IMR-90 (cell line): ENCODE data around the gene HAP1. TPM values are rescaled to one million over a fixed set of nuclear protein-coding genes. Genes with fewer than 3 reads are reported as not detected.

Experiments
- ATAC-seq: fragments of 200-7000 bp; cut with Tn5 transposase; 2 replicates; pipeline ENCODE4 v1.9.1; 2020; ENCODE audit warnings: low read depth, mild to moderate bottlenecking, moderate library complexity
- BruUV-seq: library from RNA; stranded (reverse); fragments of 400-500 nt; replicated peaks from 2 replicates; lab custom pipeline; 2021; lab: Mats Ljungman, UMichigan
- CTCF ChIA-PET: fragments of 300-600 bp; formaldehyde crosslinking; extraction: SDS; loops from one replicate; lab custom pipeline; 2021; ENCODE audit warnings: antibody characterized with exemption; lab: Yijun Ruan, JAX
- POLR2A ChIA-PET: fragments of 300-600 bp; sonication (Branson Sonifier 250); formaldehyde crosslinking; loops from one replicate; lab custom pipeline; 2022; ENCODE audit warnings: antibody characterized with exemption; ENCODE audit not compliant: unreplicated experiment; lab: Charles Lee
- DNase-seq: peaks from one replicate; pipeline ENCODE4 v3.0.0; 2013
- H2AFZ ChIP-seq: replicated peaks from 2 replicates; pipeline ENCODE3; 2013; ENCODE audit warnings: low read length, mild to moderate bottlenecking; ENCODE audit not compliant: poor library complexity
- H2AK5ac ChIP-seq: 2 replicates; pipeline ENCODE4 v1.6.1; 2013; ENCODE audit warnings: low read depth, low read length, inconsistent platforms
- H2AK9ac ChIP-seq: replicated peaks from 2 replicates; pipeline ENCODE3; 2013; ENCODE audit warnings: mild to moderate bottlenecking, low read depth, low read length, moderate library complexity; ENCODE audit not compliant: poor library complexity
- H2BK120ac ChIP-seq: 2 replicates; pipeline ENCODE4 v1.6.1; 2013; ENCODE audit warnings: low read depth, low read length, inconsistent platforms
- H2BK15ac ChIP-seq: 3 replicates; pipeline ENCODE4 v1.6.1; 2013; ENCODE audit warnings: low read depth, low read length, inconsistent platforms
- H2BK20ac ChIP-seq: 2 replicates; pipeline ENCODE4 v1.6.1; 2013; ENCODE audit warnings: low read depth, mild to moderate bottlenecking, inconsistent platforms, low read length, moderate library complexity
- H2BK5ac ChIP-seq: 2 replicates; pipeline ENCODE4 v1.6.1; 2013; ENCODE audit warnings: mild to moderate bottlenecking, low read depth, low read length, inconsistent platforms; ENCODE audit not compliant: poor library complexity, severe bottlenecking
- H3K14ac ChIP-seq: replicated peaks from 2 replicates; pipeline ENCODE4 v1.6.1; 2013; ENCODE audit warnings: low read depth, low read length, inconsistent platforms
- H3K18ac ChIP-seq: 2 replicates; pipeline ENCODE4 v1.6.1; 2013; ENCODE audit warnings: low read depth, low read length, control low read depth
- H3K23ac ChIP-seq: 2 replicates; pipeline ENCODE4 v1.6.1; 2013; ENCODE audit warnings: low read depth, low read length, inconsistent platforms
- H3K27ac ChIP-seq: 2 replicates; pipeline ENCODE4 v1.5.1; 2013; ENCODE audit warnings: mild to moderate bottlenecking, control low read depth, low read length; ENCODE audit not compliant: insufficient read depth
- H3K27me3 ChIP-seq: 2 replicates; pipeline ENCODE4 v1.6.1; 2013; ENCODE audit warnings: low read length; ENCODE audit not compliant: control insufficient read depth, insufficient read depth
- H3K36me3 ChIP-seq: 2 replicates; pipeline ENCODE4 v1.6.1; 2013; ENCODE audit warnings: low read length, mixed read lengths; ENCODE audit not compliant: control insufficient read depth, insufficient read depth
- H3K4ac ChIP-seq: 2 replicates; pipeline ENCODE4 v1.6.1; 2013; ENCODE audit warnings: low read depth, low read length, inconsistent platforms
- H3K4me1 ChIP-seq: 2 replicates; pipeline ENCODE4 v1.6.1; 2013; ENCODE audit warnings: low read length, mixed read lengths; ENCODE audit not compliant: control insufficient read depth, insufficient read depth
- H3K4me2 ChIP-seq: 2 replicates; pipeline ENCODE4 v1.6.1; 2013; ENCODE audit warnings: low read depth, mild to moderate bottlenecking, control low read depth, low read length, moderate library complexity
- H3K4me3 ChIP-seq: 2 replicates; pipeline ENCODE4 v1.5.1; 2013; ENCODE audit warnings: low read depth, mild to moderate bottlenecking, control low read depth, low read length, moderate library complexity; ENCODE audit not compliant: insufficient read depth
- H3K56ac ChIP-seq: 2 replicates; pipeline ENCODE4 v1.6.1; 2013; ENCODE audit warnings: low read length, inconsistent platforms; ENCODE audit not compliant: insufficient read depth; ENCODE audit errors: extremely low read depth
- H3K79me1 ChIP-seq, 2 experiments: 2 replicates each; pipeline ENCODE4 v1.6.1; 2013; ENCODE audit warnings: low read length in 2 of 2, inconsistent platforms in 1 of 2, low read depth in 1 of 2
- H3K9ac ChIP-seq: 2 replicates; pipeline ENCODE4 v1.6.1; 2013; ENCODE audit warnings: low read depth, low read length, control low read depth
- H3K9me1 ChIP-seq: 2 replicates; pipeline ENCODE4 v1.6.1; 2013; ENCODE audit warnings: low read length, inconsistent platforms; ENCODE audit not compliant: insufficient read depth
- H3K9me3 ChIP-seq: 2 replicates; pipeline ENCODE4 v1.6.1; 2013; ENCODE audit warnings: low read length; ENCODE audit not compliant: control insufficient read depth, insufficient read depth
- H4K20me1 ChIP-seq: 2 replicates; pipeline ENCODE4 v1.6.1; 2013; ENCODE audit warnings: low read length, inconsistent platforms; ENCODE audit not compliant: insufficient read depth
- H4K5ac ChIP-seq: 2 replicates; pipeline ENCODE4 v1.6.1; 2013; ENCODE audit warnings: mild to moderate bottlenecking, low read depth, low read length, control low read depth
- H4K8ac ChIP-seq, 2 experiments: 2 replicates each; pipeline ENCODE4 v1.6.1; 2013; ENCODE audit warnings: low read depth in 2 of 2, low read length in 2 of 2, control low read depth in 1 of 2, inconsistent platforms in 1 of 2
- H4K91ac ChIP-seq: 2 replicates; pipeline ENCODE4 v1.6.1; 2013; ENCODE audit warnings: low read depth, low read length, inconsistent platforms; ENCODE audit not compliant: insufficient read depth
- CEBPB ChIP-seq: IDR thresholded peaks from 2 replicates; pipeline ENCODE4 v1.6.1; 2012; ENCODE audit warnings: low read depth, low read length, improper control_type of control experiment
- CHD1 ChIP-seq: IDR thresholded peaks from 2 replicates; pipeline ENCODE4 v1.6.1; 2012; ENCODE audit warnings: low read depth, low read length, improper control_type of control experiment
- MXI1 ChIP-seq: IDR thresholded peaks from 2 replicates; pipeline ENCODE4 v1.6.1; 2012; ENCODE audit warnings: low read depth, mild to moderate bottlenecking, low read length, moderate library complexity, borderline replicate concordance
- RFX5 ChIP-seq: IDR thresholded peaks from 2 replicates; pipeline ENCODE4 v1.8.0; 2012; ENCODE audit warnings: low read depth, mild to moderate bottlenecking, low read length, moderate library complexity
- SMC3 ChIP-seq: fragments of 150-350 bp; IDR thresholded peaks from 2 replicates; pipeline ENCODE4 v1.6.1; 2016; ENCODE audit warnings: low read depth, mild to moderate bottlenecking, antibody characterized with exemption, low read length, moderate library complexity
- WGBS, 2 experiments: methylation state at CpG; one replicate each; pipeline versions ENCODE4 v1.1.5 to v1.1.7; 2013; ENCODE audit warnings: missing lambda C conversion rate in 2 of 2; ENCODE audit not compliant: insufficient read length in 1 of 2; ENCODE audit errors: extremely low coverage in 2 of 2; 5-methylcytosine and 5-hydroxymethylcytosine counted together
- dilution Hi-C: fragments of 300-500 bp; cut with HindIII; formaldehyde crosslinking; loops from one replicate; pipeline ENCODE4 v1.14.3; 2018; ENCODE audit warnings: low sequenced_read_pairs; ENCODE audit not compliant: unreplicated experiment
- in situ Hi-C: fragments of 300-500 bp; cut with MboI; formaldehyde crosslinking; loops from 3 replicates; pipeline ENCODE4 v1.14.3; 2019; ENCODE audit warnings: low sequenced_read_pairs, inconsistent platforms, mixed read lengths
- intact Hi-C: fragments of 100-400 bp; cut with micrococcal nuclease; formaldehyde crosslinking; loops from 2 replicates; pipeline ENCODE4 v1.10.0; 2022
- polyA plus RNA-seq, 3 experiments: library from polyadenylated mRNA; depleted of rRNA; stranded (reverse); fragments of >200 nt; gene quantifications; 2 replicates each; pipeline ENCODE4 v1.2.3, GENCODE V29; 2012; ENCODE audit warnings: low replicate concordance in 1 of 3
- total RNA-seq: library from RNA; depleted of rRNA; stranded (reverse); fragments of >200 nt; gene quantifications from 2 replicates; pipeline ENCODE4 v1.2.3, GENCODE V29; 2012

HAP1 gene
- total and polyA plus RNA-seq, 2 of the 4 experiments (the other 2 are of a cell fraction), result under 0.01 to 0.09 TPM

GRCh38 chr17:41725134-41725533 lies 9.3 kb downstream of the HAP1 start:
- H4K91ac ChIP-seq, result no peak overlapping the region
- H2BK15ac ChIP-seq, result no peak overlapping the region
- H2AK9ac ChIP-seq, result no peak overlapping the region
- CTCF ChIA-PET, result interaction anchor here (0.6 kb wide), 1 partner anchor 25 kb away, joined by 5 read pairs; no protein-coding TSS in a partner anchor
- H3K4me3 ChIP-seq, result no peak overlapping the region
- no peak overlapping the region for H3K56ac ChIP-seq
- dilution Hi-C loops (no loop called here), intact Hi-C loops (no loop called here), in situ Hi-C loops (no loop called here)
- TF ChIP-seq MXI1 (no peak), RFX5 (no peak), CHD1 (no peak), SMC3 (no peak), CEBPB (no peak)
- no peak overlapping the region for H3K4ac ChIP-seq
- H3K18ac ChIP-seq, result no peak overlapping the region
- no peak for DNase-seq
- H3K4me2 ChIP-seq, result no peak overlapping the region
- no peaks in the 10 kb centered on the region for H3K36me3 ChIP-seq
- no peaks in the 10 kb centered on the region for H3K9me3 ChIP-seq
- 60% methylated on average over 1 of the region's 5 CpGs; no CpG with 5 or more reads in 1 of the 2 experiments for WGBS, 2 experiments
- H4K8ac ChIP-seq, result no peak overlapping the region
- H3K14ac ChIP-seq, result no peak overlapping the region
- no peaks in the 10 kb centered on the region for H3K79me1 ChIP-seq
- H3K27me3 ChIP-seq, result peaks cover 15% of the 10 kb centered on the region
- BruUV-seq, result no TSS peak
- no peaks in the 10 kb centered on the region for H4K20me1 ChIP-seq
- H4K5ac ChIP-seq, result no peak overlapping the region
- POLR2A ChIA-PET, result no interaction called here
- no peaks in the 10 kb centered on the region for H3K9me1 ChIP-seq
- H2BK5ac ChIP-seq, result no peak overlapping the region
- H2AK5ac ChIP-seq, result no peak overlapping the region
- no peak overlapping the region for H3K9ac ChIP-seq
- no peak overlapping the region for H2BK120ac ChIP-seq
- ATAC-seq, result no peak
- H2AFZ ChIP-seq, result no peak overlapping the region
- no peaks in the 10 kb centered on the region for H3K4me1 ChIP-seq
- no peak overlapping the region for H3K27ac ChIP-seq
- H3K23ac ChIP-seq, result no peak overlapping the region
- H2BK20ac ChIP-seq, result no peak overlapping the region
